HG03457 (cell line): ENCODE measurements around the gene HHIPL1.

Experiments
- ATAC-seq: cut with Tn5 transposase; IDR thresholded peaks from one replicate; pipeline ENCODE4 v1.9.1; 2021; ENCODE audit warnings: moderate number of reproducible peaks; ENCODE audit not compliant: unreplicated experiment

The HHIPL1 gene

DNA sequence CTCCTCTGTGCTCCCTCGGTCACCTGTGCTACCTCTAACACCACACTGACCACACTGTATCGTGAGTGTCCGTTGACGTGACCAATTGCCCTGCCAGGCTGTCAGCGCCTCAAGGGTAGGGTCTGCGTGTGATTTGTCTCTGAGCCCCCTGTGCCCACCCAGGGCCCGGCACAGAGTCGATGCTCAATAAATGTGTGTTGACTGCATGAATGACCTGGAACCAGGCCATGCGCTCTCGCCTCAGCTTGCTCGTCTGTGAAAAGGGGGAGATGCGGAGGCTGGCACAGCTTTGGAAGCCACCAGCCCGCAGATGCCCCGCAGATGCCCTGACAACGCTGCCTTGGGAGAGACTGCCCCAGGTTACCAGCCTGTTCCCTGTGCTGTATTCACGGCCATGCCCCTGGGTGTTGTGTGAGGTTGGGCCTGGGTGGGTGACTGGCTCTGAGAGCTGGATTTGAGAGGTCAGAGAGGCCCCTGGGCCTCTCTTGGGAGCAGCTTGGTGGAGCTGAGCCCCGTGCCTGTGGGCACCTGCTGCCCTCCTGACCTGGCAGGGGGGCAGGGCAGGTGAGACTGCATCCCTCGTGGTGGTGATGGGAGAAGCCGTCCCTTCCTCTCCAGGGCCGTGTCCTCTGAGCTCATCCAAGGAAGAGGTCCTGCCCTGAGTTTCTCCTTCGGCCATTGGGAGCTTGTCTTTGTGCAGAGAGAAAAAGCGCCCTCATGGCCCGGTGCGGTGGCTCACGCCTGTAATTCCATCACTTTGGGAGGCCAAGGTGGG is 82.4 kb downstream of the HHIPL1 start:
- no peak for ATAC-seq

GRCh38 chr14:99728231-99728920 is 83.4 kb downstream of the HHIPL1 start:
- no peak for ATAC-seq

DNA sequence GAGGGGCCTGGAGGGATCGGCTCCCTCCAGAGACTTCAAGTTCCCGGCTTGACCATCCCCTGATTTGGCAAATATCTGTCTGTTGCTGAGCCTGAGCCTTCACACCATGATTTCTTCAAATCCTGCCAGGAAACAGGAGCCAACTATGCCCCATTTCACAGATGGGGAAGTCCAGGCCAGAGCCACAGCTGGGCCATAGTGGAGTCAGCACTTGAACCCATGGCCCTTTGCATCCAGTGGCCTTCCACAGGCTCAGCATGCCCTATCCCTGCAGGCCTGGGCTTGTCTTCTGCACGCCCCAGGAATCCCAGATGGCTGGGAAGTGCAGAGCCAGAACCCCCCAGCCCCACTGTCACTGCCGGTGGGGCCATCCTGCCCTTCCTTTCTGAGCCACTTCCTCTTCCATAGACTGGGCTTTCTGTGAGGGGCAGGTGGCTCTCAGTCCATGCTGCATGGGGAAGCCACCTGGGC is 84.1 kb downstream of the HHIPL1 start:
- no peak for ATAC-seq
